ENCODE measurements around the gene ZIC2.

ZIC2 gene

GRCh38 chr13:99966064-99966805 lies 15.3 kb upstream of the ZIC2 start:
- TF ChIP-seq, protein P1, sequence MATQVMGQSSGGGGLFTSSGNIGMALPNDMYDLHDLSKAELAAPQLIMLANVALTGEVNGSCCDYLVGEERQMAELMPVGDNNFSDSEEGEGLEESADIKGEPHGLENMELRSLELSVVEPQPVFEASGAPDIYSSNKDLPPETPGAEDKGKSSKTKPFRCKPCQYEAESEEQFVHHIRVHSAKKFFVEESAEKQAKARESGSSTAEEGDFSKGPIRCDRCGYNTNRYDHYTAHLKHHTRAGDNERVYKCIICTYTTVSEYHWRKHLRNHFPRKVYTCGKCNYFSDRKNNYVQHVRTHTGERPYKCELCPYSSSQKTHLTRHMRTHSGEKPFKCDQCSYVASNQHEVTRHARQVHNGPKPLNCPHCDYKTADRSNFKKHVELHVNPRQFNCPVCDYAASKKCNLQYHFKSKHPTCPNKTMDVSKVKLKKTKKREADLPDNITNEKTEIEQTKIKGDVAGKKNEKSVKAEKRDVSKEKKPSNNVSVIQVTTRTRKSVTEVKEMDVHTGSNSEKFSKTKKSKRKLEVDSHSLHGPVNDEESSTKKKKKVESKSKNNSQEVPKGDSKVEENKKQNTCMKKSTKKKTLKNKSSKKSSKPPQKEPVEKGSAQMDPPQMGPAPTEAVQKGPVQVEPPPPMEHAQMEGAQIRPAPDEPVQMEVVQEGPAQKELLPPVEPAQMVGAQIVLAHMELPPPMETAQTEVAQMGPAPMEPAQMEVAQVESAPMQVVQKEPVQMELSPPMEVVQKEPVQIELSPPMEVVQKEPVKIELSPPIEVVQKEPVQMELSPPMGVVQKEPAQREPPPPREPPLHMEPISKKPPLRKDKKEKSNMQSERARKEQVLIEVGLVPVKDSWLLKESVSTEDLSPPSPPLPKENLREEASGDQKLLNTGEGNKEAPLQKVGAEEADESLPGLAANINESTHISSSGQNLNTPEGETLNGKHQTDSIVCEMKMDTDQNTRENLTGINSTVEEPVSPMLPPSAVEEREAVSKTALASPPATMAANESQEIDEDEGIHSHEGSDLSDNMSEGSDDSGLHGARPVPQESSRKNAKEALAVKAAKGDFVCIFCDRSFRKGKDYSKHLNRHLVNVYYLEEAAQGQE (IDR thresholded peaks at IDR 0.05; ENCODE audit: insufficient read depth in 1 of 2, low read depth in 2 of 2, low read length in 2 of 2): no peak
- TF ChIP-seq TAF1 (IDR thresholded peaks at IDR 0.05; ENCODE audit: borderline replicate concordance, insufficient read depth, low read length): no peak
- no peak for TF ChIP-seq FOXP2 (optimal IDR thresholded peaks at IDR 0.05; ENCODE audit: borderline replicate concordance, extremely low read depth, extremely low read length, insufficient read depth)
- no peak for TF ChIP-seq POLR2AphosphoS5 (IDR thresholded peaks at IDR 0.05; ENCODE audit: low read depth, low read length)
- no peak for TF ChIP-seq SIN3A (IDR thresholded peaks at IDR 0.05; ENCODE audit: borderline replicate concordance, insufficient read depth, low read length)

- TF ChIP-seq, protein P1 (IDR thresholded peaks at IDR 0.05; ENCODE audit: insufficient read depth in 1 of 2, low read depth in 2 of 2, low read length in 2 of 2): no peak
- TF ChIP-seq POLR2AphosphoS5 (IDR thresholded peaks at IDR 0.05; ENCODE audit: low read depth, low read length) (no peak), FOXP2 (optimal IDR thresholded peaks at IDR 0.05; ENCODE audit: borderline replicate concordance, extremely low read depth, extremely low read length, insufficient read depth) (no peak), TAF1 (IDR thresholded peaks at IDR 0.05; ENCODE audit: borderline replicate concordance, insufficient read depth, low read length) (no peak), SIN3A (IDR thresholded peaks at IDR 0.05; ENCODE audit: borderline replicate concordance, insufficient read depth, low read length) (no peak)
These were observed 14.1 kb upstream of the ZIC2 start for GRCh38 chr13:99967498-99967868.

DNA sequence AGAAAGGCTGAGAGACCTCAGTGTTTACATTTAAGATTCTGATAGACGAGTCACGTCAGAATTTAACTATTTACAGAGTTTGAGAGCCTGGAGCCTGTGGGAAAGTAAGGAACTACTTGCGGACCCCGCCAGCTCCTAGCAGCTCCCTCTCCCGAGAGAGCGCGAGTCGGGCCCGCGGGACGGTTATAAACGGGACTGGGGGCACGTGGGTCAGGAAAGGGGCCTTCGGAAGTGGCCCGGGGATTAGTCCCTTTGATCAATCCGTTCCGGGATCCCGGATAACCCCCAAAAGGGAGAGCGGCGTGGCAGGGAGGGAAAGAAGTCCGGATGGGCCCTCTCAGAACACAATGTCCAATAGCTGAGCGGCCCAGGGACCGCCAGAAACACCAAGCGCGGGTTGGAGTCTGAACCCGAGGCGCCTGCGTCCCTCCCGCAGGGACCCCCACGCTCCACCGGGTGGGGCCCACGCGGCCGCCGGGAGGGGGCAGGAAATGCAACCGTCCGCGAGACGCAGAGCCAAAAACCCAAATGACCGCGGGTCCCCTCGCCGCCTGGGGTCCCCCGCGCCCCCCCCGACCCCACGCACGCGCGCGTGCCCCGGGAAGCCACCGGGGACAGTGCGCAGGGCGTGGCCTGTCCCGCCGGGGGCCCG lies 13.6 kb upstream of the ZIC2 start:
- TF ChIP-seq FOXP2 (optimal IDR thresholded peaks at IDR 0.05; ENCODE audit: borderline replicate concordance, extremely low read depth, extremely low read length, insufficient read depth): no peak
- TF ChIP-seq TAF1 (IDR thresholded peaks at IDR 0.05; ENCODE audit: borderline replicate concordance, insufficient read depth, low read length): no peak
- TF ChIP-seq SIN3A (IDR thresholded peaks at IDR 0.05; ENCODE audit: borderline replicate concordance, insufficient read depth, low read length): no peak
- TF ChIP-seq, protein P1 (IDR thresholded peaks at IDR 0.05; ENCODE audit: insufficient read depth in 1 of 2, low read depth in 2 of 2, low read length in 2 of 2): no peak
- TF ChIP-seq POLR2AphosphoS5 (IDR thresholded peaks at IDR 0.05; ENCODE audit: low read depth, low read length): no peak

GRCh38 chr13:99968521-99969452 lies 12.8 kb upstream of the ZIC2 start:
- TF ChIP-seq FOXP2 (optimal IDR thresholded peaks at IDR 0.05; ENCODE audit: borderline replicate concordance, extremely low read depth, extremely low read length, insufficient read depth) (no peak), SIN3A (IDR thresholded peaks at IDR 0.05; ENCODE audit: borderline replicate concordance, insufficient read depth, low read length) (no peak), POLR2AphosphoS5 (IDR thresholded peaks at IDR 0.05; ENCODE audit: low read depth, low read length) (no peak), TAF1 (IDR thresholded peaks at IDR 0.05; ENCODE audit: borderline replicate concordance, insufficient read depth, low read length) (no peak)
- TF ChIP-seq, protein P1 (IDR thresholded peaks at IDR 0.05; ENCODE audit: insufficient read depth in 1 of 2, low read depth in 2 of 2, low read length in 2 of 2): no peak

All from PFSK-1 (cell line).